K562 (cell line): ENCODE results near the gene ASS1. TPM values are rescaled to one million over a fixed set of nuclear protein-coding genes. Genes with fewer than 3 reads are reported as not detected.

Experiments
- ATAC-seq: fragments of 200-7000 bp; cut with Tn5 transposase; 3 replicates; pipeline ENCODE4 v1.9.1; 2020; ENCODE audit warnings: moderate library complexity
- BruUV-seq: library from RNA; stranded (reverse); fragments of 400-500 nt; replicated peaks from 2 replicates; lab custom pipeline; 2021; lab: Mats Ljungman, UMichigan
- CTCF ChIA-PET: fragments of 300-600 bp; formaldehyde crosslinking; extraction: SDS; loops from one replicate; lab custom pipeline; 2021; ENCODE audit warnings: low intra/inter-chr PET ratio; lab: Yijun Ruan, JAX
- POLR2A ChIA-PET: fragments of 300-600, 350-650 bp; sonication (Branson Sonifier 250); formaldehyde crosslinking; extraction: SDS; loops from one replicate; lab custom pipeline; 2021; ENCODE audit warnings: antibody characterized with exemption, inconsistent platforms; lab: Yijun Ruan, JAX
- DNase-seq, 4 experiments: peaks; one replicate each; pipeline versions ENCODE4 v3.0.0 to v3.0.0-alpha.2; 2011 to 2018; ENCODE audit warnings: low spot score in 3 of 4, mixed read lengths in 3 of 4; ENCODE audit errors: extremely low read depth in 1 of 4
- FAIRE-seq: peaks from 2 replicates; lab custom pipeline; 2011; peaks lifted over from hg19 to GRCh38; lab: Jason Lieb, UNC
- H2AFZ ChIP-seq: 2 replicates; pipeline ENCODE4 v1.6.0; 2011; ENCODE audit warnings: low read depth, low read length, control low read depth, inconsistent platforms
- H3K27ac ChIP-seq: fragments of 200-600 bp; 3 replicates; pipeline ENCODE4 v1.8.0; 2011; ENCODE audit warnings: low read depth, mild to moderate bottlenecking, control low read depth, inconsistent platforms, low read length, moderate library complexity, mixed read lengths; ENCODE audit errors: extremely low read depth
- H3K27me3 ChIP-seq, 2 experiments: fragments of 300-600 bp in 1 of 2; 2 replicates in 1 of 2; 3 replicates in 1 of 2; pipeline versions ENCODE4 v1.6.0 to v1.8.0; 2011; ENCODE audit warnings: inconsistent platforms in 2 of 2, low read length in 2 of 2, mild to moderate bottlenecking in 1 of 2, mixed read lengths in 1 of 2, moderate library complexity in 1 of 2; ENCODE audit not compliant: control insufficient read depth in 2 of 2, insufficient read depth in 2 of 2
- H3K36me3 ChIP-seq: fragments of 300-600 bp; 3 replicates; pipeline ENCODE4 v1.8.0; 2011; ENCODE audit warnings: mild to moderate bottlenecking, low read length, inconsistent platforms; ENCODE audit not compliant: control insufficient read depth, insufficient read depth
- H3K4me1 ChIP-seq, 2 experiments: fragments of 200-600 bp in 1 of 2; replicated peaks in 1 of 2; 2 replicates in 1 of 2; 3 replicates in 1 of 2; pipeline versions ENCODE4 v1.5.1 to v1.8.0; 2011; ENCODE audit warnings: inconsistent platforms in 2 of 2, low read length in 2 of 2, mild to moderate bottlenecking in 1 of 2, mixed read lengths in 1 of 2, moderate library complexity in 1 of 2; ENCODE audit not compliant: control insufficient read depth in 2 of 2, insufficient read depth in 2 of 2
- H3K4me2 ChIP-seq: 2 replicates; pipeline ENCODE4 v1.6.1; 2011; ENCODE audit warnings: low read length, control low read depth, inconsistent platforms, mixed read lengths; ENCODE audit not compliant: insufficient read depth
- H3K4me3 ChIP-seq: fragments of 200-600 bp; sonication (generic), shearing (Covaris generic); 2 replicates; pipeline ENCODE4 v1.5.1; 2016; ENCODE audit warnings: control low read depth, inconsistent platforms
- H3K79me2 ChIP-seq: fragments of 200-600 bp; 3 replicates; pipeline ENCODE4 v1.8.0; 2011; ENCODE audit warnings: low read length, inconsistent platforms; ENCODE audit not compliant: control insufficient read depth, insufficient read depth
- H3K9ac ChIP-seq, 2 experiments: 2 replicates each; pipeline versions ENCODE4 v1.6.0 to v1.6.1; 2011; ENCODE audit warnings: low read depth in 2 of 2, low read length in 2 of 2, control low read depth in 1 of 2, inconsistent platforms in 1 of 2, mild to moderate bottlenecking in 1 of 2, mixed read lengths in 1 of 2; ENCODE audit not compliant: insufficient read depth in 1 of 2
- H3K9me1 ChIP-seq: one replicate; pipeline ENCODE4 v1.6.0; 2011; ENCODE audit warnings: inconsistent platforms, mild to moderate bottlenecking, low read length, moderate library complexity; ENCODE audit not compliant: control insufficient read depth, insufficient read depth
- H3K9me3 ChIP-seq: replicated peaks from 2 replicates; pipeline ENCODE4 v1.5.1; 2011; ENCODE audit warnings: low read depth, low read length, inconsistent platforms; ENCODE audit not compliant: control insufficient read depth, insufficient read depth
- H4K20me1 ChIP-seq: replicated peaks from 2 replicates; pipeline ENCODE4 v1.6.1; 2011; ENCODE audit warnings: low read length, inconsistent platforms, mixed read lengths; ENCODE audit not compliant: control insufficient read depth, insufficient read depth
- CBX3 ChIP-seq, 2 experiments: IDR thresholded peaks; 1 replicate in 1 of 2; 2 replicates in 1 of 2; pipeline ENCODE4 v1.6.1; 2012; ENCODE audit warnings: inconsistent platforms in 2 of 2, low read length in 2 of 2, borderline replicate concordance in 1 of 2, control low read depth in 1 of 2
- ETV6 ChIP-seq, 3 experiments: fragments of 150-350 bp in 1 of 3; sonication (generic) in 1 of 3; formaldehyde crosslinking in 1 of 3; IDR thresholded peaks; 2 replicates each; pipeline versions ENCODE4 v1.6.1 to v1.8.0; 2014 to 2022; ENCODE audit warnings: borderline replicate concordance in 2 of 3, low read depth in 2 of 3, antibody characterized with exemption in 1 of 3, low read length in 1 of 3, mild to moderate bottlenecking in 1 of 3, missing genetic modification reagents in 1 of 3
- GATAD2A ChIP-seq: fragments of 450-650 bp; IDR thresholded peaks from 2 replicates; pipeline ENCODE4 v1.6.1; 2017
- HDAC6 ChIP-seq: IDR thresholded peaks from 2 replicates; pipeline ENCODE4 v1.6.1; 2012; ENCODE audit warnings: low read depth, mild to moderate bottlenecking, control low read depth, inconsistent platforms, low read length, moderate library complexity
- MEF2D ChIP-seq: conservative IDR thresholded peaks from 2 replicates; pipeline ENCODE4 v1.6.1; 2016; ENCODE audit warnings: low read depth, missing genetic modification characterization, missing compliant biosample characterization
- RREB1 ChIP-seq: fragments of 250-450 bp; sonication (Bioruptor Pico); IDR thresholded peaks from 2 replicates; pipeline ENCODE4 v1.4.0; 2020
- SRF ChIP-seq, 2 experiments: fragments of 250-450, 450-650 bp in 1 of 2; sonication (Bioruptor Pico) in 1 of 2; sonication (generic) in 1 of 2; formaldehyde crosslinking; IDR thresholded peaks; 2 replicates each; pipeline versions ENCODE4 v1.5.0 to v1.5.1; 2020 to 2022; ENCODE audit warnings: mild to moderate bottlenecking in 1 of 2, missing genetic modification reagents in 1 of 2
- SRSF1 ChIP-seq: fragments of 200-400 bp; formaldehyde crosslinking; IDR thresholded peaks from 2 replicates; pipeline ENCODE4 v1.6.1; 2017; ENCODE audit warnings: mild to moderate bottlenecking, low read depth, low read length, moderate library complexity
- ZNF780A ChIP-seq: fragments of 250-450 bp; sonication (Bioruptor Pico); IDR thresholded peaks from 2 replicates; pipeline ENCODE4 v1.5.0; 2021; ENCODE audit warnings: mild to moderate bottlenecking
- ZZZ3 ChIP-seq: fragments of 450-650 bp; IDR thresholded peaks from 2 replicates; pipeline ENCODE4 v1.6.1; 2016; ENCODE audit warnings: antibody characterized with exemption, mild to moderate bottlenecking, moderate library complexity
- WGBS: fragments of 100-300 bp; shearing (Covaris generic); methylation state at CpG from one replicate; pipeline ENCODE4 v1.1.6; 2016; ENCODE audit warnings: low coverage, mixed read lengths; ENCODE audit not compliant: insufficient coverage; ENCODE audit errors: missing lambda C conversion rate; 5-methylcytosine and 5-hydroxymethylcytosine counted together
- in situ Hi-C: fragments of 300-500 bp; cut with MboI; formaldehyde crosslinking; loops from 4 replicates; pipeline ENCODE4 v1.15.0; 2018; ENCODE audit warnings: inconsistent platforms, mixed read lengths
- intact Hi-C: fragments of 100-400 bp; cut with micrococcal nuclease; formaldehyde crosslinking; loops from 2 replicates; pipeline ENCODE4 v1.14.2; 2022
- polyA plus RNA-seq, 8 experiments: library from polyadenylated mRNA; depleted of rRNA in 4 of 8; stranded (reverse) in 5 of 8; unstranded in 3 of 8; fragments of >200 nt; fragmentation: Nextera tagmentation in 2 of 8; fragmentation: Illumina TruSeq in 1 of 8; extraction: Ambion mirVana in 2 of 8; extraction: Trizol in 1 of 8; gene quantifications; 2 replicates each; pipeline versions ENCODE4 v1.2.1 to v1.2.3, GENCODE V29; 2011 to 2014; ENCODE audit warnings: inconsistent platforms in 1 of 8, missing spikeins in 1 of 8
- total RNA-seq, 7 experiments: library from RNA; depleted of rRNA in 6 of 7; stranded (reverse); fragments of >200 nt in 6 of 7; fragmentation: Illumina TruSeq in 2 of 7; extraction: Trizol in 2 of 7; gene quantifications; 2 replicates each; pipeline versions ENCODE4 v1.2.1 to v1.2.3, GENCODE V29; 2011 to 2021; ENCODE audit warnings: low replicate concordance in 1 of 7
- TF ChIP-seq, protein P1 (sequence below): sonication (generic); formaldehyde crosslinking; IDR thresholded peaks from 2 replicates; pipeline ENCODE4 v1.8.0; 2022; ENCODE audit warnings: mild to moderate bottlenecking, missing genetic modification reagents
- TF ChIP-seq, protein P2 (sequence below): fragments of 200-800 bp; sonication (Bioruptor generic); IDR thresholded peaks from 2 replicates; pipeline ENCODE4 v1.6.1; 2017; ENCODE audit warnings: missing genetic modification characterization, missing compliant biosample characterization

The ASS1 gene
- total and polyA plus RNA-seq, 9 of the 15 experiments (the other 6 are each of a cell fraction or from before 2014, with no cell fraction given): 1.5 to 5.7 (median 3.7) TPM

GRCh38 chr9:130473566-130473965 is 28.8 kb downstream of the ASS1 start (continued):
- TF ChIP-seq CBX3 (IDR thresholded peaks at IDR 0.05; ENCODE audit: borderline replicate concordance in 1 of 2, low read length in 2 of 2): no peak
- TF ChIP-seq, all 486 proteins: peak for 0

GRCh38 chr9:130474106-130474505 is 29.3 kb downstream of the ASS1 start:
- Histone ChIP-seq H3K4me3 (no peak overlapping the region), H3K27me3 (peaks cover 0 to 37% of the 10 kb centered on the region in 2 experiments; a peak in 3 of 5 replicates), H3K36me3 (no peaks in the 10 kb centered on the region), H4K20me1 (peaks cover 4% of the 10 kb centered on the region; the same call in 1 of the 2 replicates), H3K9me3 (no peaks in the 10 kb centered on the region), H2AFZ (no peak overlapping the region), H3K9ac (peak overlapping the region in 1 of 2 experiments; percentile 31; a peak in 1 of 4 replicates), H3K4me2 (no peak overlapping the region), H3K4me1 (peaks cover 0 to 39% of the 10 kb centered on the region in 2 experiments; a peak in 2 of 5 replicates), H3K27ac (no peak overlapping the region), H3K79me2 (no peaks in the 10 kb centered on the region), H3K9me1 (no peaks in the 10 kb centered on the region)
- FAIRE-seq (no peak), DNase-seq (no peak), ATAC-seq (no peak)
- BruUV-seq: no TSS peak
- POLR2A ChIA-PET: interaction anchor here (0.6 to 1.2 kb wide), 4 partner anchors 11 to 846 kb away, joined by 3 to 5 read pairs (median 4); no protein-coding TSS in a partner anchor
- CTCF ChIA-PET: no interaction called here
- 34% methylated on average over 15 of the region's 15 CpGs for WGBS
- intact Hi-C loops (no loop called here), in situ Hi-C loops (no loop called here)
- no peak for TF ChIP-seq RREB1 (CRISPR knock-in tag)
- no peak for TF ChIP-seq MEF2D (tag)
- no peak for TF ChIP-seq ZNF780A (CRISPR knock-in tag)
- no peak for TF ChIP-seq SRSF1
- TF ChIP-seq, protein P1, sequence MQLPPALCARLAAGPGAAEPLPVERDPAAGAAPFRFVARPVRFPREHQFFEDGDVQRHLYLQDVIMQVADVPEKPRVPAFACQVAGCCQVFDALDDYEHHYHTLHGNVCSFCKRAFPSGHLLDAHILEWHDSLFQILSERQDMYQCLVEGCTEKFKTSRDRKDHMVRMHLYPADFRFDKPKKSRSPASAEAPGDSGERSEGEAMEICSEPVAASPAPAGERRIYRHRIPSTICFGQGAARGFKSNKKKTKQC (CRISPR knock-in tag): no peak
- no peak for TF ChIP-seq ZZZ3
- TF ChIP-seq, protein P2, sequence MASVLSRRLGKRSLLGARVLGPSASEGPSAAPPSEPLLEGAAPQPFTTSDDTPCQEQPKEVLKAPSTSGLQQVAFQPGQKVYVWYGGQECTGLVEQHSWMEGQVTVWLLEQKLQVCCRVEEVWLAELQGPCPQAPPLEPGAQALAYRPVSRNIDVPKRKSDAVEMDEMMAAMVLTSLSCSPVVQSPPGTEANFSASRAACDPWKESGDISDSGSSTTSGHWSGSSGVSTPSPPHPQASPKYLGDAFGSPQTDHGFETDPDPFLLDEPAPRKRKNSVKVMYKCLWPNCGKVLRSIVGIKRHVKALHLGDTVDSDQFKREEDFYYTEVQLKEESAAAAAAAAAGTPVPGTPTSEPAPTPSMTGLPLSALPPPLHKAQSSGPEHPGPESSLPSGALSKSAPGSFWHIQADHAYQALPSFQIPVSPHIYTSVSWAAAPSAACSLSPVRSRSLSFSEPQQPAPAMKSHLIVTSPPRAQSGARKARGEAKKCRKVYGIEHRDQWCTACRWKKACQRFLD: no peak
- no peak for TF ChIP-seq SRF (CRISPR knock-in tag; IDR thresholded peaks at IDR 0.05)
- TF ChIP-seq HDAC6: no peak
- no peak for TF ChIP-seq ETV6 (IDR thresholded peaks at IDR 0.05; ENCODE audit: borderline replicate concordance in 1 of 2, low read depth in 2 of 2, low read length in 1 of 2)
- no peak for TF ChIP-seq ETV6 (CRISPR knock-in tag; IDR thresholded peaks at IDR 0.05; ENCODE audit: borderline replicate concordance)
- no peak for TF ChIP-seq GATAD2A
